Activated CD8-positive, alpha-beta memory T cell treated with anti-CD3 and anti-CD28 coated beads for 48 hours (primary cell): ENCODE data around the gene AKAP7.
A peak's percentile ranks its signal among the peaks of the same experiment; 100 is the strongest.
"Not testable (repeated sequence)": the region's sequence is repeated elsewhere in the genome, so short reads cannot be mapped to it uniquely, and the experiment has no call there.

Experiments
- DNase-seq, 3 experiments: peaks; one replicate each; pipeline ENCODE4 v3.0.0-alpha.2; 2020; ENCODE audit warnings: low read depth in 2 of 3, low spot score in 2 of 3

AKAP7 gene

GRCh38 chr6:131135244-131136020 is at the start of gene AKAP7:
AKAP7 (plus strand) TSS chr6:131135467; CDS start chr6:131135764, 297 bp downstream.
- peak; percentile 43 to 45 (median 44) for DNase-seq

GRCh38 chr6:131090339-131090738 is 44.9 kb upstream of the AKAP7 start:
- not testable (repeated sequence) for DNase-seq

GRCh38 chr6:131091944-131092343 is 43.3 kb upstream of the AKAP7 start:
- not testable (repeated sequence) for DNase-seq

GRCh38 chr6:131093334-131093733 is 41.9 kb upstream of the AKAP7 start:
- no peak for DNase-seq

- DNase-seq = no peak
Observed at GRCh38 chr6:131096786-131097185, 38.5 kb upstream of the AKAP7 start.

- DNase-seq = no peak
Observed at GRCh38 chr6:131101911-131102680, 33.2 kb upstream of the AKAP7 start.

GRCh38 chr6:131103296-131103695 is 32.0 kb upstream of the AKAP7 start:
- no peak for DNase-seq

- DNase-seq = no peak
Observed at GRCh38 chr6:131103901-131104300, 31.4 kb upstream of the AKAP7 start.

GRCh38 chr6:131107151-131107550 is 28.1 kb upstream of the AKAP7 start:
- no peak for DNase-seq

- no peak for DNase-seq
Observed at GRCh38 chr6:131112249-131112648, 23.0 kb upstream of the AKAP7 start.

GRCh38 chr6:131115651-131116050 is 19.6 kb upstream of the AKAP7 start:
- no peak for DNase-seq

- DNase-seq = no peak
Observed at GRCh38 chr6:131116321-131116720, 18.9 kb upstream of the AKAP7 start.

GRCh38 chr6:131116755-131117360 is 18.4 kb upstream of the AKAP7 start:
- DNase-seq = no peak

- no peak for DNase-seq
Observed at GRCh38 chr6:131117878-131118277, 17.4 kb upstream of the AKAP7 start.

GRCh38 chr6:131122007-131122406 is 13.3 kb upstream of the AKAP7 start:
- no peak for DNase-seq

- DNase-seq = no peak
Observed at GRCh38 chr6:131122516-131122915, 12.8 kb upstream of the AKAP7 start.

- DNase-seq = no peak
Observed at GRCh38 chr6:131124336-131125071, 10.8 kb upstream of the AKAP7 start.

- DNase-seq = no peak
Observed at GRCh38 chr6:131125431-131125830, 9.8 kb upstream of the AKAP7 start.

- DNase-seq = no peak
Observed at GRCh38 chr6:131129689-131130553, 5.3 kb upstream of the AKAP7 start.

- DNase-seq = no peak
Observed at GRCh38 chr6:131130554-131130940, 4.7 kb upstream of the AKAP7 start.
